HG03575 (cell line): ENCODE measurements around the gene SOWAHD.
"Not testable (repeated sequence)": the region's sequence is repeated elsewhere in the genome, so short reads cannot be mapped to it uniquely, and the experiment has no call there.

Experiments
- ATAC-seq: cut with Tn5 transposase; IDR thresholded peaks from one replicate; pipeline ENCODE4 v1.9.1; 2021; ENCODE audit not compliant: unreplicated experiment, insufficient number of reproducible peaks, low FRiP score; ENCODE audit errors: extremely low read depth

The SOWAHD gene

DNA sequence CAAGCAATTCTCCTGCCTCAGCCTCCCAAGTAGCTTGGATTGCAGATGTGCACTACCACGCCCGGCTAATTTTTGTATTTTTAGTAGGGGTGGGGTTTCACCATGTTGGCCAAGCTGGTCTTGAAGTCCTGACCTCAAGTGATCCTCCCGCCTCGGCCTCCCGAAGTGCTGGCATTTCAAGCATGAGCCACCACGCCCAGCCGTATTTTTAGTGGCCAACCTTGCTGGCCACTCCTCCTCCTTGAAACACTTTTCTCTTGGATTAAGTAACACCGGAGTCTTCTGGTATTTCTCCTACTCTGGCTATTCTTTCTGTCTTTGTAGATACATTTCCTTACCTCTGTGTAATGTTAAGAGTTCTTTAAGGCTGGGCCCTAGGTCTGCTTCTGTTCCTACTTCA, 44.2 kb downstream of the SOWAHD start:
- ATAC-seq = no peak

DNA sequence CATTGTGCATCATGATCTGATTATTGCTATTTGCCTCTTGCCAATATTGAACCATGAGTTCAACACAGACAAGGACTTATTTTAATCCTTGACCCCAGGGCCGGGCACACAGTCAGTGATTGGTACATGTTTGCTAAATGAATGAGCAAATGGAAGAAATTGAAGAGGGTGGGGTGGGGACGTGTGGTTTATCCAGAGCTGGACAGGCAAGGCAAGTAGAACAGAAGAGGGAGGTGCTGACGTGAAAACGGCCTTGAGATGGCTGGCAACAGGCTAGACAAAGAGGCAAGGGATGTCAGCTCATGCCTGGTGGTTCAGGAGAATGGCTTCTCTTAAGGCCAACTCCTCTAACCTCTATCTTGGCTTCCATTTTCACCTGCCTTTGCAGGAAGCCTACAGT, 50.1 kb downstream of the SOWAHD start:
- ATAC-seq = not testable (repeated sequence)

DNA sequence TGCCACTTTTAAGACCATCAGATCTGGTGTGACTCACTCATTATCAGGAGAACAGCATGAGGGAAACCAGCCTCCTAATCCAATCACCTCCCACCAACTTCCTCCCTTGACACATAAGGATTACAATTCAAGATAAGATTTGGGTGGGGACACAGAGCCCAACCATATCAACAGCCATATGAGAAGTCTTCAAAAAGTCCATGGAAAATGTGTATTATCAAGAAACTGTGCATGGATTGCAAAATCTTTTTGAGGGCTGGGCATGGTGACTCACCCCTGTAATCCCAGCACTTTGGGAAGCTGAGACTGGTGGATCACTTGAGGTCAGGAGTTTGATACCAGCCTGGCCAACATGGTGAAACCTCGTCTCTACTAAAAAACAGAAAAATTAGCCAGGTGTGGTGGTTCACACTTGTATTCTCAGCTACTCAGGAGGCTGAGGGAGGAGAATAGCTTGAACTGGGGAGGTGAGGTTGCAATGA, 50.8 kb downstream of the SOWAHD start:
- ATAC-seq = no peak
